T-cell (primary cell): ENCODE measurements around the gene CREB3L2. TPM values are rescaled to one million over a fixed set of nuclear protein-coding genes. Genes with fewer than 3 reads are reported as not detected.
"Not testable (repeated sequence)": the region's sequence is repeated elsewhere in the genome, so short reads cannot be mapped to it uniquely, and the experiment has no call there.

Experiments used
- ATAC-seq, 4 experiments: fragments of 200-7000 bp in 3 of 4; fragments of 150-1000 bp in 1 of 4; cut with Tn5 transposase; replicated peaks in 1 of 4; 1 replicate in 3 of 4; 2 replicates in 1 of 4; pipeline ENCODE4 v1.10.0; 2021; ENCODE audit warnings: moderate library complexity in 3 of 4, mild to moderate bottlenecking in 2 of 4, moderate number of reproducible peaks in 1 of 4
- CTCF ChIA-PET, 2 donors: fragments of 300-600 bp; sonication (Branson Sonifier 250); formaldehyde crosslinking; loops; one replicate each; lab custom pipeline; 2022; ENCODE audit warnings: antibody characterized with exemption in 2 of 2; lab: Charles Lee
- POLR2A ChIA-PET, 2 donors: fragments of 300-600 bp; sonication (Branson Sonifier 250); formaldehyde crosslinking; loops; one replicate each; lab custom pipeline; 2022; ENCODE audit warnings: antibody characterized with exemption in 2 of 2; lab: Charles Lee
- DNase-seq, 35 experiments: peaks; one replicate each; pipeline versions ENCODE4 v3.0.0 to v3.0.0-alpha.2; 2013 to 2023
- H3K27ac ChIP-seq: one replicate; pipeline ENCODE4 v1.5.1; 2013; ENCODE audit warnings: low read length
- H3K27me3 ChIP-seq, 2 experiments: replicated peaks in 1 of 2; 1 replicate in 1 of 2; 2 replicates in 1 of 2; pipeline versions ENCODE4 v1.6.1 to v1.7.0; 2013; ENCODE audit warnings: low read length in 1 of 2, mixed read lengths in 1 of 2; ENCODE audit not compliant: control insufficient read depth in 2 of 2, insufficient read depth in 2 of 2; ENCODE audit errors: extremely low read depth in 1 of 2
- H3K36me3 ChIP-seq, 2 donors: 1 replicate in 1 of 2; 2 replicates in 1 of 2; pipeline versions ENCODE4 v1.6.1 to v1.7.0; 2013; ENCODE audit warnings: low read length in 1 of 2; ENCODE audit not compliant: control insufficient read depth in 2 of 2, insufficient read depth in 1 of 2; ENCODE audit errors: extremely low read depth in 1 of 2
- H3K4me1 ChIP-seq, 2 experiments: 1 replicate in 1 of 2; 2 replicates in 1 of 2; pipeline versions ENCODE4 v1.6.1 to v1.7.0; 2013; ENCODE audit warnings: low read length in 2 of 2, mixed read lengths in 1 of 2; ENCODE audit not compliant: insufficient read depth in 2 of 2, control insufficient read depth in 1 of 2; ENCODE audit errors: extremely low read depth in 1 of 2
- H3K4me3 ChIP-seq, 2 donors: 1 replicate in 1 of 2; 2 replicates in 1 of 2; pipeline versions ENCODE4 v1.5.1 to v1.7.0; 2013; ENCODE audit warnings: mild to moderate bottlenecking in 2 of 2, low read length in 1 of 2, moderate library complexity in 1 of 2; ENCODE audit not compliant: control insufficient read depth in 1 of 2; ENCODE audit errors: extremely low read depth in 1 of 2
- H3K9me3 ChIP-seq: 2 replicates; pipeline ENCODE4 v1.7.0; 2013
- H3K27ac Mint-ChIP-seq, 2 donors: one replicate each; pipeline ENCODE4 v1.8.0; 2020 to 2021; ENCODE audit warnings: mild to moderate bottlenecking in 2 of 2, mixed read lengths in 2 of 2
- H3K27me3 Mint-ChIP-seq, 2 donors: one replicate each; pipeline ENCODE4 v1.8.0; 2021 to 2022; ENCODE audit warnings: mixed read lengths in 2 of 2
- H3K36me3 Mint-ChIP-seq: one replicate; pipeline ENCODE4 v1.8.0; 2021; ENCODE audit warnings: mixed read lengths
- H3K4me1 Mint-ChIP-seq, 3 donors: one replicate each; pipeline ENCODE4 v1.8.0; 2020 to 2022; ENCODE audit warnings: mixed read lengths in 3 of 3, mild to moderate bottlenecking in 1 of 3
- H3K4me3 Mint-ChIP-seq, 3 donors: one replicate each; pipeline ENCODE4 v1.8.0; 2020 to 2022; ENCODE audit warnings: mild to moderate bottlenecking in 3 of 3, mixed read lengths in 3 of 3, moderate library complexity in 3 of 3
- H3K9me3 Mint-ChIP-seq, 3 donors: one replicate each; pipeline ENCODE4 v1.8.0; 2020 to 2022; ENCODE audit warnings: mixed read lengths in 3 of 3
- WGBS: methylation state at CpG from one replicate; pipeline ENCODE4 v1.1.5; 2013; ENCODE audit warnings: missing lambda C conversion rate; ENCODE audit not compliant: insufficient coverage; 5-methylcytosine and 5-hydroxymethylcytosine counted together
- total RNA-seq, 35 experiments: library from RNA in 6 of 35; stranded (reverse) in 6 of 35; fragments of 120-200 nt in 1 of 35; gene quantifications; one replicate each; pipeline versions ENCODE4 v1.2.1 to v1.2.4 and lab custom pipeline; 2013 to 2026

Gene CREB3L2
- total RNA-seq, 5 donors from 2014 or later (not counting 1 experiment from before 2014, with no cell fraction given): 21.1 to 40.8 (median 28.9) TPM

DNA sequence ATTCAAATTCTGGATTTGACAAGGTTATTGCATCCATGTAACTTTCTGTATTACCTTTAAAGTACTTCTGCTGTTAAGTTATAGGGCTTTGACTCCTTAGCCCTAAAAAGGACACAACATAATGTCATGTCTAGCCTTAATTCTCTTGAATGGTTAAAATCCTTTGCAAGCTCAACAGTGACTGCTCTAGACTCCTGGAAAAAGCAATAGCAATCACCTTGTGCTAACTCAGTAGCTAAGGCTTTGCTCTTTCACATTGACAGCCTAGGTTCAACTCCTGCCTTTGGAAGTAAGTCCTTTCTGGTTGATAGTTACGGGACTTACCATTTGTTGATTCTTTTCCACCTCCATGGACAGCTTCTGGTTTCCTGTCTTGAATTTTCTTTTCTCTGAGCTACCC, 16.1 kb upstream of the CREB3L2 start:
- no peak for ATAC-seq
- Mint-ChIP-seq H3K4me1 (no peaks in the 10 kb centered on the region), H3K9me3 (no peaks in the 10 kb centered on the region), H3K27me3 (no peaks in the 10 kb centered on the region), H3K27ac (no peak overlapping the region), H3K36me3 (no peaks in the 10 kb centered on the region), H3K4me3 (no peak overlapping the region)
- H3K27ac ChIP-seq: no peak overlapping the region
- no peak overlapping the region for H3K4me3 ChIP-seq
- H3K9me3 ChIP-seq: no peaks in the 10 kb centered on the region
- peaks cover 0 to 8% of the 10 kb centered on the region in 2 experiments for H3K27me3 ChIP-seq
- WGBS: 57% methylated on average over 1 of the region's 1 CpG
- H3K4me1 ChIP-seq: no peaks in the 10 kb centered on the region
- POLR2A ChIA-PET: interaction anchor here in 1 of 2 donors (0.6 kb wide), 1 partner anchor 16 kb away, joined by 4 read pairs; no protein-coding TSS in a partner anchor
- no peaks in the 10 kb centered on the region for H3K36me3 ChIP-seq
- CTCF ChIA-PET: interaction anchor here in 1 of 2 donors (0.9 to 2.3 kb wide), 3 partner anchors 10 to 115 kb away, joined by 3 to 12 read pairs (median 10); no protein-coding TSS in a partner anchor
- no peak for DNase-seq

DNA sequence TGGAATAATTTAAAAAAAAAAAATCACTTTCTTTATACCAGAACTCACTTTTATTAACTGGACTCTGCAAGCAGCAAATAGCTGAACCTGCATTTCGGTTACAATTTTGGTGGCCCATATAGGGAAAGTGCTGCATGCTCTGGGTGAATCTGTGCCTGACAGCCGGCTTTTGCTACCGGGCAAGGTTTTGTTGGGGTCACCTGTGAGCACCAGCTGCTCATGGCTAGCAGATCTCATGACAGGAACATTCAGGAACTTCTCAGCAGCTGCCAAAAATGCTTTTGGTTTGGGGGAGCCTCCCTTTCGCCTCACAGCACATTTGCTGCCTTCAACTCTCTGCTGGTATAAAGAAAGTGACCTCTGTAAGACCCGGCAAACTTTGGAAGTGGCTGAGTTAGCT, 13.2 kb upstream of the CREB3L2 start:
- ATAC-seq (no peak), DNase-seq (no peak)
- WGBS: 98% methylated on average over 5 of the region's 5 CpGs
- Histone ChIP-seq H3K27me3 (peaks cover 0 to 3% of the 10 kb centered on the region in 2 experiments), H3K4me1 (no peaks in the 10 kb centered on the region), H3K4me3 (no peak overlapping the region), H3K27ac (no peak overlapping the region), H3K36me3 (no peaks in the 10 kb centered on the region), H3K9me3 (no peaks in the 10 kb centered on the region)
- Mint-ChIP-seq H3K9me3 (no peaks in the 10 kb centered on the region), H3K36me3 (no peaks in the 10 kb centered on the region), H3K27ac (no peak overlapping the region), H3K4me3 (no peak overlapping the region), H3K4me1 (no peaks in the 10 kb centered on the region), H3K27me3 (peaks cover 0 to 2% of the 10 kb centered on the region in 2 donors)
- ChIA-PET POLR2A (no interaction called here), CTCF (interaction anchor here (1.5 to 1.8 kb wide), 2 partner anchors 112 to 358 kb away, joined by 3 to 9 read pairs; no protein-coding TSS in a partner anchor)

DNA sequence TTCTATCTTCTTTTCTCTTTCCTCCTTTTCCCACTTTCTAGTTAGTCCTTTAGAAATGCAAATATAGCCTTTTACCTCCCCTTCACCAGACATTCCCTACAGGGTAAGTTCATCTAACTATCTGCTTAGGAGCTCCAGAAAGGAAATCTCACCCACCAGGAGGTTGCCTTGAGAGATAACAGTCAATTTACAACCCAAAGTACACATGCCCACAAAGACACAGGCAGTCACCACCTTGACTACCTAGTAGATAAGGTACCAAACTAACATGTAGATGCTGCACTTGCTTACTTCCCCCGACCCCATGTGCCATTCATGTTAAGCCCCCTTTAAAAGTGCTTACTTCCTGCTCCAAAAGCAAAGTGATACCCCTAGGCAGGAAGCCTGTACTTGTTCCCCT, 12.8 kb upstream of the CREB3L2 start:
- WGBS: 80% methylated on average over 1 of the region's 1 CpG
- Mint-ChIP-seq H3K27ac (no peak overlapping the region), H3K4me3 (no peak overlapping the region), H3K9me3 (no peaks in the 10 kb centered on the region), H3K36me3 (no peaks in the 10 kb centered on the region), H3K27me3 (peaks cover 2 to 3% of the 10 kb centered on the region in 2 donors), H3K4me1 (no peaks in the 10 kb centered on the region)
- no peak overlapping the region for H3K27ac ChIP-seq
- no peak for DNase-seq
- no peaks in the 10 kb centered on the region for H3K36me3 ChIP-seq
- no peaks in the 10 kb centered on the region for H3K4me1 ChIP-seq
- H3K27me3 ChIP-seq: peaks cover 0 to 4% of the 10 kb centered on the region in 2 experiments
- ChIA-PET POLR2A (no interaction called here), CTCF (interaction anchor here in 1 of 2 donors (0.6 kb wide), 1 partner anchor 27 kb away, joined by 3 read pairs; no protein-coding TSS in a partner anchor)
- H3K9me3 ChIP-seq: no peaks in the 10 kb centered on the region
- no peak for ATAC-seq
- no peak overlapping the region for H3K4me3 ChIP-seq

DNA sequence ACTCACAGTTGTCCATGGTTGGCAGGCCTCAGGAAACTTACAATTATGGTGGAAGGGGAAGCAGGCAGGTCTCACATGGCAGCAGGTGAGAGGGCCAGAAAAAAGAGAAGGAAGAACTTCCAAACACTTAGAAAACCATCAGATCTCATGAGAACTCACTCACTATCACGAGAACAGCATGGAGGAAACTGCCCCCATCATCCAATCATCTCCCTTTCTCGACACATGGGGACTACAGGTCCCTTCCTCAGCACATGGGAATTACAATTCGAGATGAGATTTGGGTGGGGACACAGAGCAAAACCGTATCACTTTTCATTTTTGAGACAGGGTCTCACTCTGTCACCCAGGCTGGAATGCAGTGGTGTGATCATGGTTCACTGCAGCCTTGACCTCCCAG, 12.3 kb upstream of the CREB3L2 start:
- ChIA-PET POLR2A (interaction anchor here in 1 of 2 donors (0.6 to 0.7 kb wide), 2 partner anchors 113 to 964 kb away, joined by 3 to 4 read pairs; no protein-coding TSS in a partner anchor), CTCF (interaction anchor here in 1 of 2 donors (0.6 kb wide), 1 partner anchor 26 kb away, joined by 3 read pairs; no protein-coding TSS in a partner anchor)
- H3K36me3 ChIP-seq, H3K27ac ChIP-seq, H3K9me3 ChIP-seq, H3K27me3 ChIP-seq, H3K4me1 Mint-ChIP-seq, H3K27ac Mint-ChIP-seq, H3K4me3 ChIP-seq, H3K36me3 Mint-ChIP-seq, ATAC-seq, H3K9me3 Mint-ChIP-seq, DNase-seq, H3K4me3 Mint-ChIP-seq, H3K4me1 ChIP-seq, H3K27me3 Mint-ChIP-seq: not testable (repeated sequence)
- 67% methylated on average over 1 of the region's 4 CpGs for WGBS

DNA sequence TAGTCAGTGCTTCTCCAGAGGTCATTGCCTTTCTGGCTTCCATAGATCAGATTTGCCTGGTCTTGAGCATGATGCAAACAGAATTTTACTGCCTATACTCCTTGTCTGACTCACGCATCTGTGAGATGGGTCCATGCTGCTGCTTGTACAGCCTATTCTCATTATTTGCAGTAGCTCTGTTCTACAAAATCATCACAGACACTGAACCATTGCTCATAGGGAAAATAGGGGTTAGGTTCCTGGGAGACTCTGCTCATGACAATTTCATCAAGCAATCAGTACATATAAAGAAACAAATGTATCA, 7.4 kb upstream of the CREB3L2 start:
- Histone ChIP-seq H3K27me3 (peaks cover 0 to 2% of the 10 kb centered on the region in 2 experiments), H3K4me1 (peaks cover 0 to 3% of the 10 kb centered on the region in 2 experiments), H3K4me3 (no peak overlapping the region), H3K36me3 (no peaks in the 10 kb centered on the region), H3K9me3 (no peaks in the 10 kb centered on the region), H3K27ac (no peak overlapping the region)
- ChIA-PET POLR2A (no interaction called here), CTCF (interaction anchor here (0.8 to 14.2 kb wide), 9 partner anchors 8 to 1902 kb away, joined by 3 to 207 read pairs (median 5); no protein-coding TSS in a partner anchor)
- no peak for DNase-seq
- Mint-ChIP-seq H3K4me3 (no peak overlapping the region), H3K27me3 (peaks cover 4 to 6% of the 10 kb centered on the region in 2 donors), H3K4me1 (peaks cover 5 to 14% (median 7%) of the 10 kb centered on the region in 3 donors), H3K27ac (no peak overlapping the region), H3K9me3 (no peaks in the 10 kb centered on the region), H3K36me3 (no peaks in the 10 kb centered on the region)
- no peak for ATAC-seq
- 100% methylated on average over 1 of the region's 1 CpG for WGBS

DNA sequence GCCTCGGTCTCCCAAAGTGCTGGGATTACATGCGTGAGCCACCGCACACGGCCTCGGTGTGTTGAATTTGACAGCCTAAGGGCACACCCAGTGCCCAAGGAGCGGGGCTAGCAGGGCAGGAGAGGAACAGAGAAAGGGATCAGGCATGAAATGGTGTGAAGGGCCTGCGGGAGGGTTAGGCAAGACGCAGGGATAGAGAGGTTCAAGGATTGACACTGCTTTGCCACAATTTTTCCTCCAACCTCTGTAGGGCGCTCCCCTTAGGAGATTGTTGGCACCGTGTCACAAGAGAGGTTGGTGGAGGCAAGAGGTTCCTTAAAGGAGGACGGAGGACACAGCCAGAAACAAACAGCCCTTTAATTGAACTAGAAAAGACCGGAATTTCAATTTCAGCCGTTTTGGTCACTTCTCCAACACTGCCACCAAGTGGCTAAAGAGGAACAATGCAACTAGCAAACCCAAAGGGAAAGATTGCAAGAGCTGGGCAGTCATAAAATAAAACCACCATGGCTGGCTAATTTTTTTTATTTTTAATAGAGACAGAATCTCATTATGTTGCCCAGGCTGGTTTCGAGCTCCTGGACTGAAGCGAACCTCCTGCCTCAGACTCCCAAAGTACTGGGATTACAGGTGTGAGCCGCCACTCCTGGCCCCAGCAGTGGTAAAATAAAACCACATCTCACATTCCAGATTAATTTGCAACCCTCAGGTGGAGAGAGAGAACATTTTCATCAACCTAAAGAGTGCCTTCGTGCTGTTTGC, 6.9 kb upstream of the CREB3L2 start:
- Histone ChIP-seq H3K27me3 (peaks cover 0 to 2% of the 10 kb centered on the region in 2 experiments), H3K9me3 (no peaks in the 10 kb centered on the region), H3K36me3 (no peaks in the 10 kb centered on the region), H3K4me3 (no peak overlapping the region), H3K27ac (no peak overlapping the region), H3K4me1 (peaks cover 0 to 3% of the 10 kb centered on the region in 2 experiments)
- DNase-seq: peak in 20 of 35 experiments; percentile 6 to 73 (median 18)
- 57% methylated on average over 9 of the region's 17 CpGs for WGBS
- H3K4me3 Mint-ChIP-seq: no peak overlapping the region
- H3K27ac Mint-ChIP-seq: no peak overlapping the region
- CTCF ChIA-PET: interaction anchor here (0.7 to 14.2 kb wide), 12 partner anchors 9 to 1903 kb away, joined by 3 to 207 read pairs (median 5); no protein-coding TSS in a partner anchor
- POLR2A ChIA-PET: no interaction called here
- H3K27me3 Mint-ChIP-seq: peaks cover 4 to 6% of the 10 kb centered on the region in 2 donors
- H3K36me3 Mint-ChIP-seq: no peaks in the 10 kb centered on the region
- H3K4me1 Mint-ChIP-seq: peaks cover 5 to 15% (median 7%) of the 10 kb centered on the region in 3 donors
- no peaks in the 10 kb centered on the region for H3K9me3 Mint-ChIP-seq
- ATAC-seq: peak in 3 of 4 experiments; percentile 30 to 60 (median 36)
